Suppressor macrophage (primary cell): Measurements from ENCODE around the gene RUVBL2.

Experiments used
- DNase-seq, 4 experiments: peaks; one replicate each; pipeline ENCODE4 v3.0.0-alpha.2; 2020 to 2022
- total RNA-seq, 17 experiments: gene quantifications; one replicate each; lab custom pipeline; 2026; ENCODE audit warnings: mixed read lengths in 6 of 17, inconsistent platforms in 3 of 17; lab: John Stamatoyannopoulos, UW

Gene RUVBL2
- 18.2 to 51.4 (median 28.2) reads per million in 17 experiments for total RNA-seq

GRCh38 chr19:48993175-48994034, at the start of gene RUVBL2, which contains the start of gene GYS1:
RUVBL2 (plus strand) TSS chr19:48993887; CDS start chr19:48993912, 25 bp downstream.
GYS1 (minus strand) TSS chr19:48993309; CDS start chr19:48993112, 197 bp downstream.
- peak; percentile 100 for DNase-seq

- DNase-seq, result no peak
These were observed 48.3 kb upstream of the RUVBL2 start for GRCh38 chr19:48945415-48945814.

- no peak for DNase-seq
These were observed 47.9 kb upstream of the RUVBL2 start for GRCh38 chr19:48945817-48946216.

GRCh38 chr19:48946463-48947257, 47.0 kb upstream of the RUVBL2 start:
- no peak for DNase-seq

- no peak for DNase-seq
These were observed 46.5 kb upstream of the RUVBL2 start for GRCh38 chr19:48947258-48947542.

- DNase-seq, result peak in 3 of 4 experiments; percentile 53 to 61 (median 55)
These were observed 43.5 kb upstream of the RUVBL2 start for GRCh38 chr19:48950159-48950558.

- DNase-seq, result no peak
These were observed 42.7 kb upstream of the RUVBL2 start for GRCh38 chr19:48950830-48951519.

- DNase-seq, result peak; percentile 49 to 63 (median 58)
These were observed 40.5 kb upstream of the RUVBL2 start for GRCh38 chr19:48953141-48953540.

GRCh38 chr19:48953990-48954594, 39.6 kb upstream of the RUVBL2 start:
- no peak for DNase-seq

GRCh38 chr19:48954595-48955307, 38.9 kb upstream of the RUVBL2 start, which contains the start of gene BAX:
BAX (plus strand) TSS chr19:48954875; CDS start chr19:48954929, 54 bp downstream.
- peak; percentile 92 to 97 (median 94) for DNase-seq

- DNase-seq, result no peak
These were observed 38.3 kb upstream of the RUVBL2 start for GRCh38 chr19:48955308-48955958.

- DNase-seq, result no peak
These were observed 35.7 kb upstream of the RUVBL2 start for GRCh38 chr19:48958006-48958405.

- DNase-seq, result peak; percentile 58 to 75 (median 68)
These were observed 34.1 kb upstream of the RUVBL2 start for GRCh38 chr19:48959341-48960239.

GRCh38 chr19:48961051-48961649, 32.5 kb upstream of the RUVBL2 start:
- DNase-seq, result peak; percentile 28 to 65 (median 53)

GRCh38 chr19:48961673-48962028, 32.0 kb upstream of the RUVBL2 start:
- no peak for DNase-seq

- peak; percentile 85 to 93 (median 90) for DNase-seq
These were observed 31.4 kb upstream of the RUVBL2 start for GRCh38 chr19:48962029-48962848.

- peak in 1 of 4 experiments; percentile 42 for DNase-seq
These were observed 30.9 kb upstream of the RUVBL2 start for GRCh38 chr19:48962849-48963165.

GRCh38 chr19:48963371-48964204, 30.1 kb upstream of the RUVBL2 start:
- peak; percentile 60 to 87 (median 78) for DNase-seq
